ENCODE data around the gene MTHFD1. TPM values are rescaled to one million over a fixed set of nuclear protein-coding genes. Genes with fewer than 3 reads are reported as not detected.

MTHFD1 gene
- total RNA-seq, 3 donors from 2014 or later, result 35.9 to 73.3 (median 37.3) TPM

DNA sequence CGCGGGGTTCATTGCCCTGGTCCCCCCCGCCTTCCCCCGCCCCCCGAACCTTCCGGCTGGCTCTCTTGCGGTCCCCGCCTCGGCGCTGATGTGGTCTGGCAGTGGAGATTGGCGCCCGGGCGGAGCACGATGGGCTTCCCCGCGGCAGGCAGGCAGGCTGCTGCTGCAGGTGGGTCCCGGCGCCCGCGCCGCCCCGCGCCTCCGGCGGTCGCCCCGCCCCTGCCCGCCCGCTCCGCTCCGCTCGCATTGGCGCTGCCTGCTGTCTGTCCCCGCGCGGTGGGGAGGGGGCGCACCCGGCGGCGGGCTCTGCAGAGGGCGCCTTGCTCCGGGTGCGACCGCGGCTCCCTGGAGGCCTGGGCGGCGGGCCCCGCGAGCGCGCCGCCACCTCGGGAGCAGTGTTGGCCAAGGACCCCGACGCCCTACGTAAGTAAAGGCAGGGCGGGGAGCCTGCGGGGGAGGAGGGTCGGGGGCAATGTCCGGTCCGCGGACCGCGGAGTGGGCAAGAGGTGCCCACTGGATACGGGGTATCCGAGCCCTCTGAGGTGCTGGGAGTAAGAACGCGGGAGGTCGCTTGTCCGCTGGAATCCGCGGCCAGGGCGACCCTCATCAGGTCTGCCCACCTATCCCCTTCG lies 77.2 kb downstream of the MTHFD1 start, which contains the start of gene AKAP5:
Gene AKAP5, plus strand, starts transcription at position 309 of the 632 bp plus-strand sequence. CDS start 2,896 bp downstream, outside the sequence.
- peak within 1 kb of the TSS; percentile 44 for H3K4me3 ChIP-seq
- H3K9me3 ChIP-seq, result no peaks in the 10 kb centered on the region
- no peaks in the 10 kb centered on the region for H3K36me3 ChIP-seq (ENCODE audit: low read depth)
- intact Hi-C loops (cut with DNase I, micrococcal nuclease), result no loop called here
- ATAC-seq, result peak; percentile 86
- peak; percentile 70 to 80 (median 79) for DNase-seq
- H3K4me1 ChIP-seq (ENCODE audit: low read depth), result peaks cover 15% of the 10 kb centered on the region
- TF ChIP-seq, protein P1, sequence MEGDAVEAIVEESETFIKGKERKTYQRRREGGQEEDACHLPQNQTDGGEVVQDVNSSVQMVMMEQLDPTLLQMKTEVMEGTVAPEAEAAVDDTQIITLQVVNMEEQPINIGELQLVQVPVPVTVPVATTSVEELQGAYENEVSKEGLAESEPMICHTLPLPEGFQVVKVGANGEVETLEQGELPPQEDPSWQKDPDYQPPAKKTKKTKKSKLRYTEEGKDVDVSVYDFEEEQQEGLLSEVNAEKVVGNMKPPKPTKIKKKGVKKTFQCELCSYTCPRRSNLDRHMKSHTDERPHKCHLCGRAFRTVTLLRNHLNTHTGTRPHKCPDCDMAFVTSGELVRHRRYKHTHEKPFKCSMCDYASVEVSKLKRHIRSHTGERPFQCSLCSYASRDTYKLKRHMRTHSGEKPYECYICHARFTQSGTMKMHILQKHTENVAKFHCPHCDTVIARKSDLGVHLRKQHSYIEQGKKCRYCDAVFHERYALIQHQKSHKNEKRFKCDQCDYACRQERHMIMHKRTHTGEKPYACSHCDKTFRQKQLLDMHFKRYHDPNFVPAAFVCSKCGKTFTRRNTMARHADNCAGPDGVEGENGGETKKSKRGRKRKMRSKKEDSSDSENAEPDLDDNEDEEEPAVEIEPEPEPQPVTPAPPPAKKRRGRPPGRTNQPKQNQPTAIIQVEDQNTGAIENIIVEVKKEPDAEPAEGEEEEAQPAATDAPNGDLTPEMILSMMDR (IDR thresholded peaks at IDR 0.05), result no peak

DNA sequence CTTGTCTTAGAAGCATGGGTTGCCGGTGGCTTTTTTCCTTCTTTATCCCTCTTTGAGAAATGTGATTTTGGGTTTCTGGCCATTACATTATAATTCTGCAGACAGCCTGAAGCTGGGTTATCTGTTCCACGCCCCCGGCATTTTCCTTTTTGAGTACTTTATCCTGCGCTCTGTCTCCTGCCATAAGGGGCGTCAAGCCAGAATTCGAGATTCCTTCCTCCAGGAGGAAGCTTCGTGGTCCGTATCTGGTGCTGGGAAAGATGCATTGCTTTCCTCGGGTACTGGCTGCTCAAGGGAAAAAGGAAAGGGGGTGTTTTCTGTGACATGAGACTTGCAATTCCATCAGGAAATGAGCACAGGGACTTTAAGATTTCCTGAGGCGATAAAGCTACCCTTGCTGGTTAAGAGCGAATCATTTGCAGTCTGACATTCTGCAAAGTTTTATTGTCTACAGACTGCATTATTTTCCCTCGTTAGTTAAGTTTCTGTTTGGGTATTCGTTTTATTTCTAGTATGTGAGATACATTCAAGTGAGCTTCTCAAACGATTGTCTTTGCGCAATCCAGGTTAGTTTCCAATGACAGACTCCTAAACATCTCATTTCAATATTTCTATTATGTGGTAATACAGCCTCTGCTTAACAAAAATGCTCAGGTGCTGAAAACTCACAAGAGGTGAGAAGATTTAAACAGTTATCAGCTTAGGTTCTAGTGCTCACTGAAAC lies 77.8 kb downstream of the MTHFD1 start:
- ATAC-seq (peak; percentile 31), DNase-seq (peak in 2 of 3 donors; percentile 32 to 39)
- intact Hi-C loops (cut with DNase I, micrococcal nuclease), result no loop called here
- Histone ChIP-seq H3K4me3 (peak overlapping the region; percentile 44), H3K9me3 (no peaks in the 10 kb centered on the region), H3K4me1 (ENCODE audit: low read depth) (peaks cover 15% of the 10 kb centered on the region), H3K36me3 (ENCODE audit: low read depth) (no peaks in the 10 kb centered on the region)
- TF ChIP-seq, protein P1 (IDR thresholded peaks at IDR 0.05), result no peak

- intact Hi-C loops (cut with DNase I, micrococcal nuclease), result no loop called here
- TF ChIP-seq, protein P1 (IDR thresholded peaks at IDR 0.05), result no peak
- ATAC-seq (no peak), DNase-seq (no peak)
- Histone ChIP-seq H3K36me3 (ENCODE audit: low read depth) (no peaks in the 10 kb centered on the region), H3K4me3 (no peak overlapping the region), H3K4me1 (ENCODE audit: low read depth) (peaks cover 15% of the 10 kb centered on the region), H3K9me3 (no peaks in the 10 kb centered on the region)
These were observed 78.9 kb downstream of the MTHFD1 start for GRCh38 chr14:64467101-64467500.

GRCh38 chr14:64467566-64467965 lies 79.4 kb downstream of the MTHFD1 start:
- peaks cover 15% of the 10 kb centered on the region for H3K4me1 ChIP-seq (ENCODE audit: low read depth)
- H3K9me3 ChIP-seq, result no peaks in the 10 kb centered on the region
- ATAC-seq, result no peak
- no peaks in the 10 kb centered on the region for H3K36me3 ChIP-seq (ENCODE audit: low read depth)
- TF ChIP-seq, protein P1 (IDR thresholded peaks at IDR 0.05), result no peak
- intact Hi-C loops (cut with DNase I, micrococcal nuclease), result no loop called here
- H3K4me3 ChIP-seq, result no peak overlapping the region
- no peak for DNase-seq

DNA sequence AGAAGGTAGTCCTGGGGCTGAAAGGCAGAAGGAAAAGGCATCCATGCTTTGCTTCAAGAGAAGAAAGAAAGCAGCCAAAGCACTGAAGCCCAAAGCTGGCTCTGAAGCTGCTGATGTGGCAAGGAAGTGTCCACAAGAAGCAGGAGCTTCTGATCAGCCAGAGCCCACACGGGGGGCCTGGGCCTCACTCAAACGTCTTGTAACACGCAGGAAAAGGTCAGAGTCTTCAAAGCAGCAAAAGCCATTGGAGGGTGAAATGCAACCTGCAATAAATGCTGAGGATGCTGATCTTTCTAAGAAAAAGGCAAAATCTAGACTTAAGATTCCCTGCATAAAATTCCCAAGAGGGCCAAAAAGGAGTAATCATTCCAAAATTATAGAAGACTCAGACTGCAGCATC lies 80.3 kb downstream of the MTHFD1 start:
- Histone ChIP-seq H3K4me3 (no peak overlapping the region), H3K4me1 (ENCODE audit: low read depth) (peaks cover 15% of the 10 kb centered on the region), H3K9me3 (no peaks in the 10 kb centered on the region), H3K36me3 (ENCODE audit: low read depth) (no peaks in the 10 kb centered on the region)
- no peak for ATAC-seq
- TF ChIP-seq, protein P1 (IDR thresholded peaks at IDR 0.05), result no peak
- no peak for DNase-seq
- intact Hi-C loops (cut with DNase I, micrococcal nuclease), result no loop called here
